ENCODE results near the gene HIPK2.

DNA sequence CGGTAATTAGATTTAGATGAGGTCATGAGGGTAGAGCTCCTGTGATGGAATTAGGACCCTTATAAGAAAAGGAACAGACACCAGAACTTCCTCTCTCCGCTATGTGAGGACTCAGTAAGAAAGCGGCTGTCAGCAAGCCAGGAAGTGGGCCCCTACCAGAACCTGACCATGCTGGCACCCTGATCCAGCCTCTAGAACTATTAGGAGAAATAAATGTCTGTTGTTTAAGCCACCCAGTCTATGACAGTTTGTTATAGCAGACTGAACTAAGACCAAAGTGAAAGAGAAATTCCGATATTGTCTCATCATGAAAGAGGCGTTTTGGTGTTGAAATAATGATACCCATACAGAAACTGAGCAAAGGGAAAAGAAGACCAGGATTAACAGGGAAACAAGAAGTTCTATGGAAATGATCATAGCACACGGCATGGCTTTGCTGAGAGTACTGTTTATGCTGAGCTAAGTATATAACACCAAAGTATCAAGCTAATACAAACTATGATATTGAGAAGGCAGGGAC, 245.1 kb downstream of the HIPK2 start:
- no peak for TF ChIP-seq EZH2phosphoT487 (IDR thresholded peaks at IDR 0.05; ENCODE audit: borderline replicate concordance, low read depth, low read length)
- TF ChIP-seq, protein P1, sequence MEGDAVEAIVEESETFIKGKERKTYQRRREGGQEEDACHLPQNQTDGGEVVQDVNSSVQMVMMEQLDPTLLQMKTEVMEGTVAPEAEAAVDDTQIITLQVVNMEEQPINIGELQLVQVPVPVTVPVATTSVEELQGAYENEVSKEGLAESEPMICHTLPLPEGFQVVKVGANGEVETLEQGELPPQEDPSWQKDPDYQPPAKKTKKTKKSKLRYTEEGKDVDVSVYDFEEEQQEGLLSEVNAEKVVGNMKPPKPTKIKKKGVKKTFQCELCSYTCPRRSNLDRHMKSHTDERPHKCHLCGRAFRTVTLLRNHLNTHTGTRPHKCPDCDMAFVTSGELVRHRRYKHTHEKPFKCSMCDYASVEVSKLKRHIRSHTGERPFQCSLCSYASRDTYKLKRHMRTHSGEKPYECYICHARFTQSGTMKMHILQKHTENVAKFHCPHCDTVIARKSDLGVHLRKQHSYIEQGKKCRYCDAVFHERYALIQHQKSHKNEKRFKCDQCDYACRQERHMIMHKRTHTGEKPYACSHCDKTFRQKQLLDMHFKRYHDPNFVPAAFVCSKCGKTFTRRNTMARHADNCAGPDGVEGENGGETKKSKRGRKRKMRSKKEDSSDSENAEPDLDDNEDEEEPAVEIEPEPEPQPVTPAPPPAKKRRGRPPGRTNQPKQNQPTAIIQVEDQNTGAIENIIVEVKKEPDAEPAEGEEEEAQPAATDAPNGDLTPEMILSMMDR (conservative IDR thresholded peaks at IDR 0.05; ENCODE audit: low read length): no peak
